HG02973 (cell line): ENCODE measurements around the gene ACTR8.
A peak's percentile ranks its signal among the peaks of the same experiment; 100 is the strongest.

ENCODE experiments used
- ATAC-seq: cut with Tn5 transposase; IDR thresholded peaks from one replicate; pipeline ENCODE4 v1.9.1; 2021; ENCODE audit warnings: moderate library complexity; ENCODE audit not compliant: unreplicated experiment

Gene ACTR8

GRCh38 chr3:53865732-53866499, 16.0 kb downstream of the ACTR8 start:
- ATAC-seq, result no peak

- no peak for ATAC-seq
Measured at GRCh38 chr3:53863145-53863544, 18.8 kb downstream of the ACTR8 start.

DNA sequence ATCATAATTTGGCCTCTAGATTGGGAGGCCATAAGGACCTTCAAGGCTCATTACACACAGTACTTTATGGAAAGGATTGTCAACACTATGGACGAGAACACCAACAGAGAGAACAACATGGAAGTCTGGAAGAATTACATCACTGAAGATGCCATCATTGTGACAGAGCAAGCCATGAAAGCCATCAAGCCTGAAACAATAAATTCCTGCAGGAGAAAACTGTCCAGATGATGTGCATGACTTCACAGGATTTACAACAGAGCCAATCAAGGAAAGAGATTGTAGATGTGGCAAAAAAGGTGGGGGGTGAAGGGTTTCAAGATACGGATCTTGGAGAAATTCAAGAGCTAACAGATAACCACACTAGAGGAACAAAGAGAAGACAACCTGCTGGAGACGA, 19.7 kb downstream of the ACTR8 start:
- no peak for ATAC-seq

GRCh38 chr3:53860196-53860595, 21.8 kb downstream of the ACTR8 start:
- no peak for ATAC-seq

DNA sequence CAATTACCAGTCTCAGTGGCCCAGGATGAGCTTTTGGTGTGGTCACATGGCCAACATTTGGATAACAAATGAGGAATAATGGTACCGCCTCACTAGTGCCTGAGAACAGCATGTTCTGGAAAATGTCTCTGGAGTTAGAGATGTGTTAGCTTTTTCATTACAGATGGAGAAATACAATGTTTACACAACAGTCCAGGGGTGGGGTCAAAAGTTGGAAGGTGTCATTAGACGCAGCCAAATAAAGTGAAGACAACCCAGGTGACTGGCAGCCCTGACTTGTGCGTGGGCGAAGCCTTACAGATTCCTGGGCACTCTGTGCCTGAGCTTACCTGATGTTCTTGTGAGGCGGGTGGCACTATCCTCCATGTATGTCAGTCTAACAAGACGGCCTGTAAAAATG, 22.8 kb downstream of the ACTR8 start:
- no peak for ATAC-seq

- ATAC-seq, result no peak
Measured at GRCh38 chr3:53858096-53858741, 23.7 kb downstream of the ACTR8 start.

- ATAC-seq, result no peak
Measured at GRCh38 chr3:53856964-53857363, 25.0 kb downstream of the ACTR8 start.

- ATAC-seq, result no peak
Measured at GRCh38 chr3:53850895-53851294, 31.1 kb downstream of the ACTR8 start.

- no peak for ATAC-seq
Measured at GRCh38 chr3:53849916-53850315, 32.0 kb downstream of the ACTR8 start.

- no peak for ATAC-seq
Measured at GRCh38 chr3:53846851-53847155, 35.1 kb downstream of the ACTR8 start.

DNA sequence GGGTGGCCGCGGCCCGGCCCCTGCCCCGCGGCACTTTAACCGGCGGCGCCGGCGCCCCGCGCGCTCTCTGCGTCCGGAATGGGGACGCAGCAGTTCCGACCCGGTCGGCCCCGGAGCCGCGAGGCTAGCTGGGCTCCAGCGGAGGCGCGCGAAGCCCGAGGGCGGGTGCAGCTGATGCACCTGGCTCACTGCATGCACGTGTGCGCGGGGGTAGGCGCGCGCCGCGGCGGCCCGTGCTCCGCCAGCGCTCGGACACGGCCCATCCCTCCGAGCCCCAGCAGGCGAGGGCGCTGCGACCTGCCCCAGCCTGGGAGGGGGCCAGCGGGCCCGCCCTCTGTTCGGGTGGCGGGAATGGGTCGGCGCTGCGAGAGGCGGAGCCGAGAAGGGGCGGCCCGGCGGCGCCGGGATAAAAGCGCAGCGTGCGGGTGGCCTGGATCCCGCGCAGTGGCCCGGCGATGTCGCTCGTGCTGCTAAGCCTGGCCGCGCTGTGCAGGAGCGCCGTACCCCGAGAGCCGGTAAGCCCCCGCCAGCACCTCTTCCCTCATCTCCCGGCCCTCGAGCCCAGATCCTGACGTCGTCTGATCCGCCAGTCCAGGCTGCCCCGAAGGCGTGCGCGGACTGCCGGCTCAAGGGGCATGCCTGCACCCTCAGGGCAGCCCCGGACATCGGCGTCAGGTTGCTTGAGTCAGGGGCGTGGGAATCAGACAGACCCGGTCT, 35.7 kb downstream of the ACTR8 start, which contains the start of the genes CHDH and IL17RB:
Gene CHDH, minus strand, starts transcription at position 286 of the 717 bp plus-strand sequence. CDS start 22,411 bp downstream, outside the sequence.
Gene IL17RB, plus strand, starts transcription at position 435 of the 717 bp plus-strand sequence. Its CDS starts 21 bp downstream, at position 456.
- peak; percentile 45 for ATAC-seq

GRCh38 chr3:53845881-53846133, 36.1 kb downstream of the ACTR8 start:
- ATAC-seq, result no peak

DNA sequence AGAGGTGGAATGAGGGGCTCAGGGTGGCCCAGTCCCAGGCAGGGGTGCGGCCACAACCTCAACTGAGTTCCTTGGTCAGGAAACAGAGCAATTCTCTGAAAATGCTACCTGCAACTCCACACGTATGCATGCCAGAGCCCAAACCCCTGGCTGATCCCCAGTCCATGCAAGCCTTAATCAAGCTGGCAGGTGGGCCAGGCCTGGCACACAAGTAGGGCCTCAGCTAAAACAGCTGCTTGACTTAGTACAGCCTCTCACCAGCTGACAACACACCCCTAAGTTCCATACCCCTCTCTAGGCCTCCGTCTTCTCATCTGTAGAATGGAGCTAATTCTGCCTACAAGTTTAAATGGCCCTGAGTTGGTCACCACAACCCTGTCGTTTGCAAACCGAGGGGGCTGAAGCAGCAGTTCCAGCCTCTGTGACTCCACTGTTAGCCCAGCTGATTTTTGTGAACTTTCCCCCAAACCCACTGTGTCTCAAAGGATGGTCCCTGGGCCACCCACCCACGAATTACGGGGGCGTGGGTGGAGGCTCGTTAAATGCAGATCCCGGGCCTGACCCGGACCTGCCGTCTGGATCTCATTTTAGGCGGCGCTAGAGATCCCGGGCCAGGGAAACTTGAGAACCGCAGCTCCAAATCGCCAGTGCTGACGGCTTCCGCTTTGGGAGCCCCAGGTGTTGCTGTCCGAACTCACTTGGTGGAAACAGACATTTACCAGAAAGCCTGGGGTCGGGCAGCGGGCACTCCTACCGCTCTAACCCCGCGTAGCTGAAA, 36.7 kb downstream of the ACTR8 start:
- ATAC-seq, result no peak

- no peak for ATAC-seq
Measured at GRCh38 chr3:53844262-53845102, 37.5 kb downstream of the ACTR8 start.

GRCh38 chr3:53843195-53844177, 38.5 kb downstream of the ACTR8 start:
- ATAC-seq, result no peak

DNA sequence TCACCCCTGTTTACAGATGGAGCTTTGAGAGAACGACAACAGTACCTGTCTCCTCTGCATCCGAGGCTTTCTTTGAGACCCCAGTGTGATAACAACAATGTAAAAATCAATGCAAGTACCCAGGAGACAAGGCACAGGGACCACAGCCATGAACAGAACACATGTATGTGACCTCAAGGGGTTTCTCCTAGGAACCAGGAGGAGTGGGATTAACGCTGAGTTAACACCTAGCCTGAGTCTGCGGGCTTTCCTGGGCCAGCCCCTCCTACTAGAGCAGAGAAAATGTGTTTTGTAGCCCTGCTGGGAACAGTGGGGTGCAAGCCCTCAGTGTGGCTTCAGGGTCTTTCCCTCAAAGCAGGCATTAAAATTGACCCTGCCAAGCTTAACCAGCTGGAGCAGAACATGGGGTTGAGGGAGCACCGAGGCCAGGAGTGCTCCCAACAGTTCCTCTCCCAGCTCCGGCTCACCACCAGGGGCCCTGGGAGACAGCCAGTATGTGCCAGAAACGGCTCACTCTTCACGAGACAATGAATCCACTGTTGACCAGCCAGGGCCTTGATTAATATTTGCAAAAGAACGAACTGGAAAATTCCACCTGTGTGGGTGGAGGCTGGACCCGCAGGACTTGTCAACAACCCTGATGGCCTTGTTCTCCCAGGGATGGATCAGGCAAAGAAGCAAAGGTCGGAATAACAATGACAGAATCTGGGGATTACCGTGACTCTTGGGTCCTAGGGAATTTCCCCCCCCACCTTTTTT, 39.3 kb downstream of the ACTR8 start:
- no peak for ATAC-seq

GRCh38 chr3:53841296-53841695, 40.7 kb downstream of the ACTR8 start:
- no peak for ATAC-seq

- no peak for ATAC-seq
Measured at GRCh38 chr3:53837331-53837730, 44.6 kb downstream of the ACTR8 start.
